GM18526 (cell line): ENCODE results near the gene PXDN.

Experiments
- POLR2A ChIP-seq: IDR thresholded peaks from 3 replicates; pipeline ENCODE4 v1.6.1; 2011; ENCODE audit not compliant: insufficient read length; ENCODE audit errors: extremely low read depth

Gene PXDN

DNA sequence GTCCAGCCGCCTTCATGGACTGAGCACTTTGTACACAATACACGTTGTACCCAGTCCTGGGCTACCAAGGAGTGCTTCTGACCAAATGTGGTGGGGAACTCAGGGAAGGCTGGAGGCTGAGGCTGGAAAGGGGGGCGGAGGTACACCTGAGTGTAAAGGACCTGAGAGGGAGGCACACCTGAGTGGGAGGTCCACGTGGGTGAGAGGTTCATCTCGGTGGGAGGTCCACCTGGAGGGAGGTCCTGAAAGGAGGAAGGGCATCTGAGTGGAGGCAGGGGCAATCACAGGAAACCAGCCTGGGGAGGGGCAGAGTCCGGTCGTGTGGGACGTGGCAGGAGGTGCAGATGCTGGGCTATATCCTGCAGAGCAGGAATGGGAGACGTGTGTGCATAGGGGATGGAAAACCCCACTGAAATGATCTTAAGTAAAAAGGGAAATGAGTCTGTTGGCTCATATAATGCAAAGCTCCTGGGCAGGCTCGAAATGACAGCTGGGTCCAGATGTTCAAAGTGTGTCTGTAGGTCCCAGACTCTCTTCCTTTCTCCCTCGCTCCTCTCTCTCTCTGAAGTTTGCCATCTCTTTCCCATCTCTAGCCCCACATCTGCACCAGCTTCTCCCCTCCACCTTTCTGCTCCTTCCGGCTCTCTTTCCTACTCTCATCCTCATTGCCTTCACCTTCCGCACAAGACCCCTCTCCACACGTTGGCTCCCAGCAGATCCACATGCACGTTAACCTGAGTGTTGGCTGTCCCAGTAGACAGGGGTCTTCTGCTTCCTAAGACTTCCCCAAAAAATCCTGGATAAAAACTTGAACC, 137.7 kb downstream of the PXDN start:
- no peak for TF ChIP-seq POLR2A

DNA sequence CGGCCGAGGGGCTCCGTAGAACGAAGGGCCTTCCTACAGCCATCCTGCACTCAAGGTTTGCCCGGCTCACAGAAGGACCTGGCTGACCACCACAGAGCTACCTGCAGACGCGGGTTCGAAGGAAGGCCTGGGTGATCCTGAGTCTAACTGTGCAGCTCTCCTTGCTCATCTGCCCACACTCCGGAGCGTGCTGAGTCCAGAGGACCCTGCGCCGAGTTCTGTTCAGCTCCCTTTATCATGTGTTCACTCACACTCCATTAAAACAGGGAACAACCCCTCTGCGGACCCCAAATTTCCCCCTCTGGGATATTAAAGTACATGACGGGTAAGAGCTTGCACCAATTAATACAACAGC, 138.3 kb downstream of the PXDN start:
- TF ChIP-seq POLR2A: no peak

- TF ChIP-seq POLR2A: no peak
These were observed 138.9 kb downstream of the PXDN start for GRCh38 chr2:1605102-1606045.

GRCh38 chr2:1603521-1603920, 140.8 kb downstream of the PXDN start:
- no peak for TF ChIP-seq POLR2A

- TF ChIP-seq POLR2A: no peak
These were observed 141.3 kb downstream of the PXDN start for GRCh38 chr2:1603059-1603458.

DNA sequence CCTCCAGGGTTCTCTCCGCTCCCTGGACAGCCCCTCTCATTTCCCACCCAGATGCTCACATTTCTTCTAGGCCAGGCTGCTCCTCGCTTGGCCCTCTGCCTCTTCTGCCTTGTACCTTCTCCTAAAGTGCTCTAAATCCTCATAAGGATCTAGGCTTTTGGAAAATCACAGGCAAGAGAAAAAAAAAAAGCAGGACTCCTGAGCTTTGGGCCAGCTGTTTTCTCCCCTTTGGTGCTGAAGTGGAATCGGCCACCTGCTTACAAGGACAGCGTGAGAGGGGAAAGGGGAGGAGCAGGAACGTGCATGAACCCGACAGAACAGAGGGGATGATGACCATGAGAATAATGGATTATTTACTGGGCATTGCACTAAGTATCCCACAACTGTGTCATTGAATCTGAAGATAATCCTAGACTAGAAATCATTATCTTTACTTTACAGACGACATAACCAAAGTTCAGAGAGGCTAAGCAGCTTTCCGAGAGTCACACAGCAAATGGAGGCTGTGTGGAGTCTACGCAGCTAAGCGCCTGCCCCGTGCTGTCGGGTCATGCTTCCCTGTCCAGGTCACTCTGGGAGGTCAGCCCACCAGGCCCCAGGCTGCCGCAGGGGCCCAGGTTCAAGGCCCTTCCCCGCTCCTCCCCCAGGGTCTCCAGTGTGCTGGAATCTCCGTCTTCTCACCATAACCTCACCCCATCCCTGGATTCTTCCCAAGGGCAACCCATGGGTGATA, 141.9 kb downstream of the PXDN start:
- no peak for TF ChIP-seq POLR2A

DNA sequence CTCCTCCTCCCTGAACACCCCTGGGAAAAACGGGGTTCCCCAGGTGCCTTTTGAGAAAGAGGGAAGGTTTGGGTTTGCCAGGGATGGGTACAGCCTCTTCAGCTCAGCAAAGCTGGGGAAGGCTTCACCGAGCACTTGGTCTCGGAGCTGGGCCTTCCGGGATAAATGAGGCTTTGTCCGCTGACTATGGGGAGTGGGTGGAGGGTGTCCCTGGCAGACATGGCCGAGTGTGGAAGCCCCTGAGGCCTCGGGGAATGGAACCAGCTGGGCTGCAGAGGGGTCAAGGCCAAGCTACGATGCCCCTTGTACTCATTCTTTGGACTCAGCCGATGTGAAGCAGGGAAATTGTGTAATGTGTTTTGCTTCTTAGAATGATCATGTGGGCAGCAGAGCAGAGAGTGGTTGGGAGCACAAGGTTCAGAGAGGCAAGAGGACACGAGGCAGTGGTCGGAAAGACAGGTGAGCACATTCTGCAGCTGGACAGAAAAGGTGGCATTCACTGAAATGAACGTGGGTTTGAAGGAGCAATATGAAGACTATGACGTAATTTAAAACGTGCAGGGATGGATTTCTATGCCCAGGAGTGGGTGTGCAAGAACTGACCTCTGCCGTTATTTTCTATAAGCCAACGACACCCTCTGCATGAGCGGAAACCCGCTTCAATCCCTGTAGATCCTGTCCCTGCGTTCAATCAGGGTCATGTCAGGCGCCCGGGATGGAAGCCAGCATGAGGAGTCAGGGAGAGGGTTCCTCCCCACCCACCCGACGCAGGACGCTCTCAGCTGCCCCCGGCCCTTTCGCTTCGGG, 142.6 kb downstream of the PXDN start:
- no peak for TF ChIP-seq POLR2A

- no peak for TF ChIP-seq POLR2A
These were observed 143.3 kb downstream of the PXDN start for GRCh38 chr2:1601067-1601412.

DNA sequence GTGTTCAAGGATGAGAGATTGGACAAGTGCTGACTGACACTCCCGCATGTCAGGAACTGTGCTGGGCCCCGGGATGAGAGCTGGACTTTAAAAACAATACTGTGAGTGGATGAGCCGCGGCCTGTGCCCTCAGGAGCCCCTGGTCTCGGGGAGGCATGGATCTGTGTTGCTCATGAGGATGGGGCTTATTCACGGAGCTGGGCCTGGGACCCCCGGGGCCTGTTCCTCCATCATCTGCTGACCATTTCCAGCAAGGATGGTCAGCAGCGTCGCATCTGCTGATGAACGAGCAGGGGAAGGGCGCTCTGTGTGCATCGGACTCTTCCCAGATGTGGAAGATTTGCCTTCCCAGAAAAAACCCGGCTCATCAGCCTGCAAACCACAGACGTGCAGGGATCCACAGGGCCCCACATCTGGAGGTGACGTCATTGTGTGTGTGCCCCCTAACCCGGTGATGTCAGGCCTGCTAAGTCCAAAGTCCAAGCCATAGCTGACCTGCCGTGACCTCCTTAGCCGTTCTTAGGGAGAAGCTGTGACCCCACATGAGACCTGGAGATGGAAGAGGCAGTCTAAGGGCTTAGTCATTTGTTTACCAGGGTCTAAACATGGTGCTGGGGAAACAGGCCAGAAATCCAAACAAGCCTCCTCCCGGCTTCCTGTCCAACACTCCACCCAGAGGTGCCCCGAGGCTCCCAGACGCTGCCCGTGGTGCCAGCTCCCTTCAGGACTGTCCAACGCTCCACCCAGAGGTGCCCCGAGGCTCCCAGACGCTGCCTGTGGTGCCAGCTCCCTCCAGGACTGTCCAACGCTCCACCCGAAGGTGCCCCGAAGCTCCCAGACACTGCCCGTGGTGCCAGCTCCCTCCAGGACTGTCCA, 143.9 kb downstream of the PXDN start:
- no peak for TF ChIP-seq POLR2A

GRCh38 chr2:1599301-1600085, 144.8 kb downstream of the PXDN start:
- no peak for TF ChIP-seq POLR2A

DNA sequence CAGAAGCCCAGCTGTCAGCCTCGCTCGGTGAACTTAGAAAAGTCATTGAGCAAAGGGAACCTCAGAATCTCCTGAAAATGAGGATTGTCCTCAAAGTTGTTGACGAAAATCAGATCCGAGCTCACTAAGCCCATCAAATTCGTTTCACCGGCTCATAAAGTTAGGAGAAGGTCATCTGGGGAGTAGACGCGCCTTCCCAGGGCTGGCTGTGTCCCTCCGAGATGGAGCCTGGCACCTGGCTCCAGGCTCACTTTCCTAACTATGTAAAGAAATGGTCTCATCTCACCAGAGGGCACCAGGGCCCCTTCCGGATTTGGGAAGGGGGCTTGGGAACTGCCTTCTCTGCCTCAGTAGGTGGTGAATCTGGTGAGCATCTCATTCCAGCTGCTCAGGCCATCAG, 145.5 kb downstream of the PXDN start:
- TF ChIP-seq POLR2A: no peak

GRCh38 chr2:1598041-1598710, 146.1 kb downstream of the PXDN start:
- no peak for TF ChIP-seq POLR2A

DNA sequence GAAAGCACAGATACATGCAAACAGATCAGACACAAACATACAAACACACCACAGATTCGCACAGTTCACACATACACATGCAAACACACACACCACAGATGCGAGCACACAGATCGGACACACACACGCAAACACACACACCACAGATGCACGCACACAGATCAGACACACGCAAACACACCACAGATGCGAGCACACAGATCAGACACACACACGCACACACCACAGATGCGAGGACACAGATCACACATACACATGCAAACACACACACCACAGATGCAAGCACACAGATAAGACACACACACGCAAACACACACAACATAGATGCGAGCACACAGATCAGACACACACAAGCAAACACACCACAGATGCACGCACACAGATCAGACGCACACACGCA, 149.0 kb downstream of the PXDN start:
- no peak for TF ChIP-seq POLR2A
